ENCODE results near the gene NAIF1. TPM values are rescaled to one million over a fixed set of nuclear protein-coding genes. Genes with fewer than 3 reads are reported as not detected.

The NAIF1 gene
- total RNA-seq, 1 experiment from 2014 or later = 11.0 TPM

DNA sequence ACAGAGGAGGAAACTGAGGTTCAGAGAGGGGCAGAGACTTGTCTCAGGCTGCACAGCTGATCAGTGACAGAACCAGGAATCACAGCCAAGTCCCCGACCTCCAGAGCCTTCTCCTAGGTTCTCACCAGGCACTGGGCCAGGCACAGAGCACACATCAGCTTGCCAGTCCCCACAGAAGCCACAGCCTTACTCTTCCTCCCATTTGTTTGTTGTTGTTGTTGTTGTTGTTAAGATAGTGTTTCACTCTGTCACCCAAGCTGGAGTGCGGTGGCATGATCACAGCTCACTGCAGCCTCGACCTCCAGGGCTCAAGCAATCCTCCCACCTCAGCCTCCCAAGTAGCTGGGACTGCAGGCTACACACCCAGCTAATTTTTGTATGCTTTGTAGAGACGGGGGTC lies 41.4 kb downstream of the NAIF1 start:
- H3K79me2 ChIP-seq (ENCODE audit: insufficient read depth, low read length) = no peaks in the 10 kb centered on the region
- H2AFZ ChIP-seq (ENCODE audit: low read depth, low read length, poor library complexity, severe bottlenecking) = no peak overlapping the region
- no peak overlapping the region for H3K27ac ChIP-seq (ENCODE audit: low read depth, low read length)
- ChIA-PET POLR2A (no interaction called here), CTCF (no interaction called here), RAD21 (ENCODE audit: low non-redundant PET in 1 of 2, low total read pairs in 2 of 2, uncharacterized antibody in 2 of 2, unreplicated experiment in 2 of 2) (no interaction called here)
- H3K4me1 ChIP-seq (ENCODE audit: control insufficient read depth in 1 of 2, insufficient read depth in 2 of 2, low read length in 2 of 2) = peaks cover 0 to 21% of the 10 kb centered on the region in 2 experiments; a peak in 2 of 4 replicates
- TF ChIP-seq SIN3A (IDR thresholded peaks at IDR 0.05; ENCODE audit: low read depth) = no peak
- no peak for TF ChIP-seq POLR2AphosphoS5 (IDR thresholded peaks at IDR 0.05; ENCODE audit: low read depth, low read length)
- no peak for TF ChIP-seq CBX3 (IDR thresholded peaks at IDR 0.05; ENCODE audit: low read depth)
- TF ChIP-seq EGR1 (IDR thresholded peaks at IDR 0.05; ENCODE audit: low read depth) = no peak
- no peak for TF ChIP-seq YY1 (IDR thresholded peaks at IDR 0.05; ENCODE audit: extremely low read depth, insufficient replicate concordance, low read depth, low read length)
- TF ChIP-seq, protein P1, sequence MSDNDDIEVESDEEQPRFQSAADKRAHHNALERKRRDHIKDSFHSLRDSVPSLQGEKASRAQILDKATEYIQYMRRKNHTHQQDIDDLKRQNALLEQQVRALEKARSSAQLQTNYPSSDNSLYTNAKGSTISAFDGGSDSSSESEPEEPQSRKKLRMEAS (IDR thresholded peaks at IDR 0.05) = no peak
- TF ChIP-seq EZH2 (IDR thresholded peaks at IDR 0.05) = no peak
- TF ChIP-seq, protein P2, sequence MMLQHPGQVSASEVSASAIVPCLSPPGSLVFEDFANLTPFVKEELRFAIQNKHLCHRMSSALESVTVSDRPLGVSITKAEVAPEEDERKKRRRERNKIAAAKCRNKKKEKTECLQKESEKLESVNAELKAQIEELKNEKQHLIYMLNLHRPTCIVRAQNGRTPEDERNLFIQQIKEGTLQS (IDR thresholded peaks at IDR 0.05) = no peak
- TF ChIP-seq ZNF274 (IDR thresholded peaks at IDR 0.05; ENCODE audit: low read depth, low read length) = no peak
- no peak for TF ChIP-seq EZH2phosphoT487 (IDR thresholded peaks at IDR 0.05; ENCODE audit: borderline replicate concordance)
- no peak for TF ChIP-seq JUND (IDR thresholded peaks at IDR 0.05)
- TF ChIP-seq, protein P3, sequence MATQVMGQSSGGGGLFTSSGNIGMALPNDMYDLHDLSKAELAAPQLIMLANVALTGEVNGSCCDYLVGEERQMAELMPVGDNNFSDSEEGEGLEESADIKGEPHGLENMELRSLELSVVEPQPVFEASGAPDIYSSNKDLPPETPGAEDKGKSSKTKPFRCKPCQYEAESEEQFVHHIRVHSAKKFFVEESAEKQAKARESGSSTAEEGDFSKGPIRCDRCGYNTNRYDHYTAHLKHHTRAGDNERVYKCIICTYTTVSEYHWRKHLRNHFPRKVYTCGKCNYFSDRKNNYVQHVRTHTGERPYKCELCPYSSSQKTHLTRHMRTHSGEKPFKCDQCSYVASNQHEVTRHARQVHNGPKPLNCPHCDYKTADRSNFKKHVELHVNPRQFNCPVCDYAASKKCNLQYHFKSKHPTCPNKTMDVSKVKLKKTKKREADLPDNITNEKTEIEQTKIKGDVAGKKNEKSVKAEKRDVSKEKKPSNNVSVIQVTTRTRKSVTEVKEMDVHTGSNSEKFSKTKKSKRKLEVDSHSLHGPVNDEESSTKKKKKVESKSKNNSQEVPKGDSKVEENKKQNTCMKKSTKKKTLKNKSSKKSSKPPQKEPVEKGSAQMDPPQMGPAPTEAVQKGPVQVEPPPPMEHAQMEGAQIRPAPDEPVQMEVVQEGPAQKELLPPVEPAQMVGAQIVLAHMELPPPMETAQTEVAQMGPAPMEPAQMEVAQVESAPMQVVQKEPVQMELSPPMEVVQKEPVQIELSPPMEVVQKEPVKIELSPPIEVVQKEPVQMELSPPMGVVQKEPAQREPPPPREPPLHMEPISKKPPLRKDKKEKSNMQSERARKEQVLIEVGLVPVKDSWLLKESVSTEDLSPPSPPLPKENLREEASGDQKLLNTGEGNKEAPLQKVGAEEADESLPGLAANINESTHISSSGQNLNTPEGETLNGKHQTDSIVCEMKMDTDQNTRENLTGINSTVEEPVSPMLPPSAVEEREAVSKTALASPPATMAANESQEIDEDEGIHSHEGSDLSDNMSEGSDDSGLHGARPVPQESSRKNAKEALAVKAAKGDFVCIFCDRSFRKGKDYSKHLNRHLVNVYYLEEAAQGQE (IDR thresholded peaks at IDR 0.05; ENCODE audit: low read depth) = no peak
- H3K4me3 ChIP-seq (replicated peaks in 1 of 2; ENCODE audit: low read depth in 1 of 2, low read length in 2 of 2) = no peak overlapping the region
- BruUV-seq (replicated peaks) = no TSS peak
- DNase-seq (ENCODE audit: low read depth, low spot score) (no peak), ATAC-seq (no peak)
- no peak overlapping the region for H3K4me2 ChIP-seq (ENCODE audit: low read length)
- no peaks in the 10 kb centered on the region for H4K20me1 ChIP-seq (ENCODE audit: insufficient read depth)
- no peaks in the 10 kb centered on the region for H3K9me2 ChIP-seq (ENCODE audit: insufficient read depth)
- intact Hi-C loops (cut with micrococcal nuclease) = no loop called here
- no peaks in the 10 kb centered on the region for H3K9me3 ChIP-seq (ENCODE audit: control insufficient read depth in 1 of 2, insufficient read depth in 1 of 2, low read depth in 1 of 2, low read length in 2 of 2)
- no peak overlapping the region for H3K9ac ChIP-seq (ENCODE audit: low read length)
- H3K36me3 ChIP-seq (ENCODE audit: control insufficient read depth in 1 of 2, insufficient read depth in 2 of 2, low read length in 2 of 2) = no peaks in the 10 kb centered on the region
- no peaks in the 10 kb centered on the region for H3K27me3 ChIP-seq (ENCODE audit: insufficient read depth, low read length)

Data from HCT116 (cell line).